Pons (tissue), 1 donor: ENCODE data around the gene P2RX6.
"Not testable (repeated sequence)": the region's sequence is repeated elsewhere in the genome, so short reads cannot be mapped to it uniquely, and the experiment has no call there.

ENCODE experiments used
- DNase-seq: peaks from one replicate; pipeline ENCODE4 v3.0.0-alpha.2; 2016; ENCODE audit warnings: low spot score

P2RX6 gene

GRCh38 chr22:21052715-21053459, 37.9 kb downstream of the P2RX6 start:
- no peak for DNase-seq

GRCh38 chr22:21054046-21054713, 39.2 kb downstream of the P2RX6 start:
- no peak for DNase-seq

GRCh38 chr22:21054714-21055563, 40.0 kb downstream of the P2RX6 start:
- DNase-seq: no peak

GRCh38 chr22:21055564-21055834, 40.5 kb downstream of the P2RX6 start:
- no peak for DNase-seq

- DNase-seq: no peak
Observed at GRCh38 chr22:21055880-21056319, 40.9 kb downstream of the P2RX6 start.

GRCh38 chr22:21060363-21060762, 45.4 kb downstream of the P2RX6 start:
- DNase-seq: not testable (repeated sequence)

- not testable (repeated sequence) for DNase-seq
Observed at GRCh38 chr22:21061660-21062321, 46.8 kb downstream of the P2RX6 start.

GRCh38 chr22:21064425-21064824, 49.5 kb downstream of the P2RX6 start:
- DNase-seq: not testable (repeated sequence)

- DNase-seq: no peak
Observed at GRCh38 chr22:21064917-21065864, 50.2 kb downstream of the P2RX6 start.

GRCh38 chr22:21067075-21067900, 52.3 kb downstream of the P2RX6 start:
- no peak for DNase-seq

- DNase-seq: no peak
Observed at GRCh38 chr22:21067901-21068680, 53.1 kb downstream of the P2RX6 start.

GRCh38 chr22:21068681-21069276, 53.8 kb downstream of the P2RX6 start:
- no peak for DNase-seq

GRCh38 chr22:21069375-21069774, 54.4 kb downstream of the P2RX6 start:
- no peak for DNase-seq

- no peak for DNase-seq
Observed at GRCh38 chr22:21070690-21071615, 56.0 kb downstream of the P2RX6 start.

- DNase-seq: not testable (repeated sequence)
Observed at GRCh38 chr22:21071796-21072195, 56.8 kb downstream of the P2RX6 start.

- DNase-seq: no peak
Observed at GRCh38 chr22:21073023-21073422, 58.1 kb downstream of the P2RX6 start.

- no peak for DNase-seq
Observed at GRCh38 chr22:21073482-21073881, 58.5 kb downstream of the P2RX6 start.
